Posterior vena cava (tissue), 2 donors: ENCODE measurements around the gene TDO2. TPM values are rescaled to one million over a fixed set of nuclear protein-coding genes. Genes with fewer than 3 reads are reported as not detected.
"Not testable (repeated sequence)": the region's sequence is repeated elsewhere in the genome, so short reads cannot be mapped to it uniquely, and the experiment has no call there.

Source experiments
- DNase-seq: peaks from one replicate; pipeline ENCODE4 v3.0.0-alpha.2; 2020; ENCODE audit warnings: low spot score
- intact Hi-C, 2 donors: fragments of 100-400 bp; cut with DNase I; formaldehyde crosslinking; loops; one replicate each; pipeline versions ENCODE4 v1.14.1 to v1.14.2; 2022 to 2023
- long read RNA-seq, 2 donors: library from polyadenylated mRNA; unstranded; transcript quantifications; one replicate each; pipeline ENCODE4 v2.0.0, GENCODE V29; 2020 to 2021
- total RNA-seq, 2 donors: library from RNA; stranded (reverse); fragmentation: NEBNext Ultra II Directional; extraction: Animal tissue kit (Norgen Biotek cat#: 25700); gene quantifications; one replicate each; pipeline ENCODE4 v1.2.1, GENCODE V29; 2021
- donor health status: DM: yes; HTN: yes; CAD: no.
- donor health status: DM: yes; HTN: yes; CAD: no.

The TDO2 gene
- total RNA-seq: under 1 TPM in 1 of 2 donors, not detected in 1; 0.37 TPM
- long read RNA-seq, donor 1, partial matches to known transcripts: 0 of 1 reads
- long read RNA-seq, donor 1, other reads (novel, unspliced or antisense): 0 of 1 reads
- long read RNA-seq, donor 2: 0 reads

DNA sequence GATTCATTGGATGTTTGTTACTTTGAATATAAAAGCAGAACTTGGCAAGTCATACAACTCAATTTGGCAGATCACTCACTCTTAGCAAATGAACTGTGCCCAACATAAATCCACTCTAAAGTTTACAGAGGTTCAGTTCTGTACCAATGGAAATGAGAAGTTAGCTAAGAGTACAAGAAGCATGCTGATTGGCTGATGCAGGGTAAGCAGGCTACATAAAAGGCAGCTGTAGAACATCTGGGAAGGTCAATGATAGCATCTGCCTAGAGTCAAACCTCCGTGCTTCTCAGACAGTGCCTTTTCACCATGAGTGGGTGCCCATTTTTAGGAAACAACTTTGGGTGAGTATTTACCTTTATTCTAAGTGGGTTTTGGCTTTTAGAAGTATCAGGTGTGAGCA lies at the start of gene TDO2:
TSS of gene TDO2 (plus strand) at position 244 of the 400 bp plus-strand sequence. CDS start at position 307, 63 bp downstream.
- DNase-seq: no peak
- intact Hi-C loops: no loop called here

DNA sequence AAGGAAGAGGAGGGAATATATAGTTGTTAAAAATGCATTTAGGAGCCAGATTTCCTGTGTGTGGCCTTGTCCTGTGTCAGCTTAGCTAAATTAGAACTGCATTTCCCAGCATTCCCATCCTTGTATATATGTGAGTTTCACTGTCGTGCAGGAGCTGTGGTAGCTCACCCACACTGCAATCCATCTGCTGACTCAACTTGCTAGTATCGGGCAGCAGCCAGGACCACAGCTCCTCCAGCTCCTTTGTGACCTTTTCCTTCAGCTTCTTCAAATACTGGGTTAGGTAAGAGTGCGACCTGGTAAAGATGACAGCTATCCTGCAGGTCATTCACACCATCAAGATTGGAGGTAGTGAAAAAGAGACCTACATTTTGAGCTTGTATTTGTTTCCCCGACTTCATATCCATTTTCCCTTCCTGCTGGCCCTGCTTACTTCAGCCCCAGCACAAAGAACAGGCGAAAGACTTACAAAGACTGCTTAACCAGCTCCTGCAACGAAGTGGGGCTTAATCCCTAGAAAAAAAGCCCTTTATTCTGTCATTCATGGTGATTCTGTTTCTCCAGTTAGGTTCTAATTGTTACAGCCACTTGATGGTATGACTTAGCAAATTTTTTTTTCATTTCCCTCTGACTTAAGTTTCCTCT lies 48.8 kb upstream of the TDO2 start:
- intact Hi-C loops: loop anchor here in 1 of 2 donors (10.0 kb wide), 1 partner anchor 1860 kb away; no protein-coding TSS in a partner anchor
- DNase-seq: no peak

DNA sequence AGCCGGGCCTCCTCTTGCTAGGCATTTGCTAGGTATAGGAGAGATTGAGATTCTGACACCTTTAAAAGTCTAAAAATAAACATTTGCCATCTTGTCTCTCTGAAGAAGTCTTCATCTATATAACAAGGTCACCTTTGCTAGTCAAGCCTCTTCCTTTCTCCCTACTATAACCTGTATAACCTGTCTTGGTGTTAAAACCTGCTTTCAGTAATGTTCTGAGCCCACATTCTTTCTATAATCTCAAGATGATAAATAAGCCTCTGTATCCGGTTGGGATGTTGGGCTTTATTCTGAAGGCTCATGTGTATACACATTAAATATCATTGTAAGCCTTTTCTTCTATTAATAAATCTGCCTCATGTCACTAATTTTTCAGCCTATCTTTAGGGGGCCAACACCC lies 47.6 kb upstream of the TDO2 start:
- intact Hi-C loops: loop anchor here in 1 of 2 donors (10.0 kb wide), 1 partner anchor 1859 kb away; no protein-coding TSS in a partner anchor

DNA sequence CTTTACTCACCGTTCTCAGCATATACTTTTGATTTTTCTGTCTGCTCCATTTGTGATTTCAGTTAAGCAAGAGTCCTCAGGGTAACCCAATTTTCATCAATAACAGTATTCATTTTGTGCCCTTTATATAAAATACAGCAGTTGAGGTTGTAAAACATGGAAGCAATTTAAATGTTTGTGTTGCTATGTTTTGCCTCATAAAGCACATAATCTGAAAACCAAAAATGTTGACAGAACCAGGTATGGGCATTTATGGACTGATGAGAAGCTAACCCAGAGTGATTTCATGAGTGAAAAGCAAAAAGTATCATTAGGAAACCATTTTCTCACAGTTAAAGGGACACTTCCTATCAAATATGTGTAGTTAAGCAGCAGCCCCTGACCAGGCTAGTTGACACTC lies 37.3 kb upstream of the TDO2 start, which contains the start of gene ASIC5:
TSS of gene ASIC5 (minus strand) at position 101 of the 400 bp plus-strand sequence. CDS start at position 50, 51 bp downstream.
- intact Hi-C loops: no loop called here
- no peak for DNase-seq

More for the DNA sequence above, 47.6 kb upstream of the TDO2 start:
- DNase-seq: no peak

DNA sequence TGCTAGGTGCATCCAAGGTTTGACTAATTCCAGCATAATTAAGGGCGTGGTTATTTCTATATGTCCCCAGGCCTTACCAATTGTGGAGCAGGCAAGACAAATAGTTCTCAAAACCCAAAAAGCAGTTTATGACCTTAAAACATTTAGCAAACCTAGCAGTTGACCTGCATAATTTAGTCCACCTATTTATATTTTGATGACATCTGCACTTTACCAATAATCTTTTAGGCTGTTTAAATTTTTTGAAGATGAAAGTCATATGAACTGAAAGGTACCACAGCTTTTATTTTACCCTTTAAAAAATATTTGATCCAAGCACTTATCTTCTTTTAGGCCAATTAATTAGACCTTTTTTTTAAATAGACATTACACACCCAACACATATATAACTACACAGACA lies 27.6 kb upstream of the TDO2 start:
- no peak for DNase-seq

DNA sequence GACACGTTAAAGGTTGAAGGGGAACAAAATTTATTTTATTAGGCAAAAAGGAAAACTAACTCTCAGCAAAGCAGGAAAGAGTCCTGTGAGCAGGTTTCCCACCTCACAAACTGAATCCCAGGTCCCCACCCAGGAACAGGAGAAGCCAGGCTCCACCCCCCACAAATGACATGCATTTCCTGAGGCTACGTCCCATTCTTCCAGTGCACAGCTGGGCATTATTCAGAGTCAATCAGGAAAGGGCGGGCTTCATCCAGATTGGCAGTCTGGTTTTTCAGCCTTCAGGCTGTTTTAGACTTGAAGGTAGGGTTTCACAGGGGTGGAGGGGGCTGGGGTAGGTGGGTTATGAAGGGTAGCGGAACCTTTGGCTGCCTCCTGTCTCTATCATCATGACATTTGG lies 25.5 kb upstream of the TDO2 start:
- intact Hi-C loops: no loop called here
- no peak for DNase-seq

More for the DNA sequence above, 27.6 kb upstream of the TDO2 start:
- intact Hi-C loops: no loop called here

DNA sequence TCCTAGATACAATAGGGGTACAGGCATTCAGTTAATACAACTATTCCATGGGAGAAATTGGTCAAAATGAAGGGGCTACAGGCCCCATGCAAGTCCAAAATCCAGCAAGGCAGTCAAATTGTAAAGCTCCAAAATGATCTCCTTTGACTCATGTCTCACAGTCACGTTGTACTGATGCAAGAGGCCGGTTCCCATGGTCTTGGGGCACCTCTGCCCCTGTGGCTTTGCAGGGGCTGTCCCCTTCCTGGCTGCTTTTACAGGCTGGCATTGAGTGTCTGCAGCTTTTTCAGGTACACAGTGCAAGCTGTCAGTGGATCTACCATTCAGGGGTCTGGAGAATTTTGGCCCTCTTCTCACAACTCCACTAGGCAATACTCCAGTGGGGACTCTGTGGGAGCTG lies 24.9 kb upstream of the TDO2 start:
- intact Hi-C loops: no loop called here
- no peak for DNase-seq

DNA sequence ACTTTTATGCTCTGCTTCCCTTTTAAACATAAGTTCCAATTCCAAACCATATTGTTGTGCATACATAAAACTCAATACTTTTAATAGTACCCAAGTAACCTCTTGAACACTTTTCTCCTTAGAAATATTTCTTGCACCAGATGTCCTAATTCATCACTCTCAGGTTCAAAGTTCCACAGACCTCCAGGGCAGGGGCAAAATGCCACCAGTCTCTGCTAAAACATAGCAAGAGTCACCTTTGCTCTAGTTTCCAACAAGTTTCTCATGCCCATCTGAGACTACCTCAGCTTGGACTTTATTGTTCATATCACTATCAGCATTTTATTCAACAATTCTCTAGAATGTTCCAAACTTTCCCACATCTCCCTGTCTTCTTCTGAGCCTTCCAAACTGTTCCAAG lies 23.7 kb upstream of the TDO2 start:
- intact Hi-C loops: no loop called here

DNA sequence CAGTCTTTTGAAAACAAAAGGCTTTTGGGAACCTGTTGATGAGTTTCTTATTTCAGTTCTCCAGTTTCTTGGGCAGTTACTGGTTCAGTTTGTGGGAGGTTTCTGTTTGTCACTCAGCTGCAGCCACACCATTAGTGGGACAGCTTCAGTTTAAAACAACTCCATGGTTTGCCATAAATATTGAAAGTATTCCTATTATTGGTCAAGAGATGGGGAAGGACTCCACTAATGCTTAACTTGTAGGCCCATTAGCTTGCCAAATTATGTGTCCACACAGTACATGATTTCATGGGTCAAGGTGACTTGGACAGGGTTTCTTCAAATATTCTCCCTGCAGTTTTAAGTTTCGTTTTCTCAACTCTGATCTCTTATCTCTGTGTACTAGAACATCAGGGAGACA lies 21.9 kb upstream of the TDO2 start:
- intact Hi-C loops: no loop called here
- DNase-seq: no peak

More for the DNA sequence above, 23.7 kb upstream of the TDO2 start:
- no peak for DNase-seq

DNA sequence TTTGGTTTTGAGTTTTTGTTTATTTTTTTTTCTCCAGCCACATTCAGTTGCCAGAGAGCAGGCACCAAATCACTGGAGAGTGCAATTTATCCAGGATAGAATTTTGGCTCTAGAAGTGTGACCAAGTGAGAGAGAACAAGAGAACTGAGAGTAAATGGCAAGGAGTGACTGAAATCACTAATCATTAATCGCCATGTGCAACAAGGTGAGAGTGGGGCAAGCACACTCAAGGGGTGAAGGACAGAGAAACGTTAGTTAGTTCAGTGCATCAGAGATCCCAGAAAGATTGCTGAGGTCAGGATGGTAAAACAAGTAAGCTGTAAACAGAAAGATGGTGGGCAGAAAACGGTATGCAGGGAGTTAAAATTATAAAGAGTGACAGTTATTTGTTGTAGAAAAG lies 19.6 kb upstream of the TDO2 start:
- DNase-seq: no peak
- intact Hi-C loops: no loop called here

DNA sequence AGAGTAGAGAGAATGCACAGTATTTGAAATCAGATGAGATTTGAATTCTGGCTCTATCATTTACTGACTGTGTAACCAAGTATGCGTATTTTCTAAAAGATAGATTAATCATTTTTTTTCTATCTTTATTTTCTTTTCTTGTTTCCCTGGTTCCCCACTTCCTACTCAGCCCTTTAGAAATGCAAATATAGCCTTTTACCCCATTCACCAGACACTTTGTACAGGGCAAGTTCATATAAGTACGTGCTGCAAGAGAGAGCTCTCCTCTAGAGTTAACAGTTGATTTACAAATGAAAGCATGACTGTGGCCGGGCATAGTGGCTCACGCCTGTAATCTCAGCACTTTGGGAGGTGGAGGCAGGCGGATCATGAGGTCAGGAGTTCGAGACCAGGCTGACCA lies 17.8 kb upstream of the TDO2 start:
- no peak for DNase-seq
- intact Hi-C loops: no loop called here

DNA sequence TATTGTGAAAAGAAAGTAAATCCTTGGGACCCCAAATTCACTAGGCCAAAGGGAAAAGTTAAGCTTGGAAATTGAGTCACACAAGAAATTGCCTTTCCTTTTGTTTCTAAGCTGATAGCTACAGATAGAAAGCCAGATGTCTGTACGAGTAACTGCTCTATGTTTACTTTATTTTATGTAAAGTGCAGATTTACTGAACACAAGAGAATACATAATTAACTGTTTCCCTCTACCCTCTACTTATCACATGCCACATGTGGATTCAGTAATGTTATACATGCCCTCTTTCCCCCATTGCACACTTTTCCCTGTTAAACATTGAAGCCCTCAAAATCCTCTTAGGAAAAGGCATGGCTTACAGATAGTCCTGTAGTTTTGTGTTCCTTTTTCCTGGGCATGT lies 16.5 kb upstream of the TDO2 start:
- DNase-seq: no peak

DNA sequence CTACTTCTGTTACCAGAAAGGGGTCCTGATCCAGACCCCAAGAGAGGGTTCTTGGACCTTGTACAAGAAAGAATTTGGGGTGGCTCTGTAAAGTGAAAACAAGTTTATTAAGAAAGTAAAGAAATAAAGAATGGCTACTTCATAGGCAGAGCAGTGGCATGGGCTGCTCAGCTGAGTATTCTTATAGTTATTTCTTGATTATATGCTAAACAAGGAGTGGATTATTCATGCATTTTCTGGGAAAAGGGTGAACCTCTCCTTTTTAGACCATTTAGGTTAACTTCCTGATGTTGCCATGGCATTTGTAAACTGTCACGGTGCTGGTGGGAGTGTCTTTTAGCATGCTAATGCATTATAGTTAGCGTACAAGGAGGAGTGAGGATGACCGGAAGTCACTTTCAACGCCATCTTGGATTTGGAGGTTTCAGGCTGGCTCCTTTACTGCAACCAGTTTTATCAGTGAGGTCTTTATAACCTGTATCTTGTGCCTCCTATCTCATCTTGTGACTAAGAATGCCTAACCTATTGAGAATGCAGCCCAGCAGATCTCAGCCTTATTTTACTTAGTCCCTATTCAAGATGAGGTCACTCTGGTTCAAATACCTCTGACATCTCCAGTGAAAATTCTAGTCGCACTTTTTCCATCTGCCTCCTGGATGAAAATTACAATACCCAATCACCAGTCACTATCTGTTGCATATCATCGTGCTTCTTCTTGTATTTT lies 15.5 kb upstream of the TDO2 start:
- DNase-seq: no peak
- intact Hi-C loops: no loop called here

More for the DNA sequence above, 16.5 kb upstream of the TDO2 start:
- intact Hi-C loops: no loop called here

DNA sequence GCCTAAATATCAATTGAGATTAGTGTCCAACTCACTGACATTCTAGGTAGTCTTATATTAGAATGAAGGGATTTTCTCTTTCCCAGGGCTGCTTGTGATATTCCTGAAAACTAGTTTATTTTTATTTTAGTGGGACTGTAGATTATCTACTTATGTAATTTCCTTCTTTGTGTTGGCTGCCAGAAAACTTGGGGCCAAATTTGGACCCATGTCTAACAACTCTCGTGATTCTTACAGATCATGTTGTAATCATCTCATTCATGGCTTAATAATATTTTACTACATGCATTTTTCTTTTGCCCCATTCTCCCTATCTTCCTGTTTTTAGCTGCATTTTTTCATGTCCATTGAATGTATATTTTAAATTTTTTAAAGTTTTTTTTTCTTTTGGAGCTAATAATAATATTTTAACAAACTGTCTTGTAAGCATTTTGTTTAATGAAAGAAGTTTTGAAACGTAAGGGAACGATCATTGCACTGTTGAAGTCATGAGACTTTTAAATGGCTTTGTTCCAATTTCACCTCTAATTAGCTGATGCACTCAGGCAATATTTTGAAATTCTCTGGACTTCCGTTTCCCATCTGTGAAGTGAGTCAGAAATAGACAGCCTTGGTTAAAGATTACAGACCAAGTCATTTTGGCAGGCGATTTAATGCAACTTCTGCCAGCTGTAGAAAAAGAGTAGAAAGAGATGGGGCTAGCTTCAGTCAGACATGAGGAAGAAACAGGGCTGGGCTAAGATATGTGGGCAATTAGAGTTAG lies 14.3 kb upstream of the TDO2 start:
- no peak for DNase-seq
- intact Hi-C loops: no loop called here

DNA sequence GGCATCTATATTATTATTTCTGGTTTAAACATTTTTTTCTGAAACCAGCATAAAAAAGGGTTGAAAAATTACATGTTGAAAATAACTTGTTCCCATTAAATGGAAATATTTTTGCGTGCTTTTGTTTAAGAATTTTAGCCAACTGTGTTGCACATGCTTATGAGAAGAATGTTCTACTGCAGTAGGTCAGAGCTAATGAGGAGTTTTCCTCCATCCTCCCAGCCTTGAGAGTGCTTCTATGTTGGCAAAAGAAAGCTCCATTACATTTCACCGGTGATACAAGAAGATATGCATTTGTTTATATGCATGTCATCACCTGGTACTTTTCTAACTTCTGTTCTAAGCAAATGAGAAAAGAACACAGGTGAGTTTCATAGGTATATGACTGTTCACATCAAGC lies 13.6 kb upstream of the TDO2 start:
- DNase-seq: no peak
- intact Hi-C loops: no loop called here

DNA sequence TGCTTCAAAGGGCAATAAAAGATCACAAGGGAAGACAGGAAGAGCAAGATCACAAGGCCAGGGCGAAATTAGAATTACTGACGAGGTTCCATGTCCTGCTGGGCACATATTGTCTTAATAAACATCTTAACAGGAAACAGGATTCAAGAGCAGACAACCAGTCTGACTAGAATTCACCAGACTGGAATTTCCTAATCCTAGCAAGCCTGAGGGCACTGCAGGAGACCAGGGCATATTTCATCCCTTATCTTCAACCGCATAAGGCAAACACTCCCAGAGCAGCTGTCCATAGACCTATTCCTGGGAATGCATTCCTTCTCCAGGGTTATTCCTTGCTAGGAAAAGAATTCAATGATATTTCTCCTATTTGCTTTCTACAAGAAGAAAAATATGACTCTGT lies 12.4 kb upstream of the TDO2 start:
- intact Hi-C loops: no loop called here
- no peak for DNase-seq

DNA sequence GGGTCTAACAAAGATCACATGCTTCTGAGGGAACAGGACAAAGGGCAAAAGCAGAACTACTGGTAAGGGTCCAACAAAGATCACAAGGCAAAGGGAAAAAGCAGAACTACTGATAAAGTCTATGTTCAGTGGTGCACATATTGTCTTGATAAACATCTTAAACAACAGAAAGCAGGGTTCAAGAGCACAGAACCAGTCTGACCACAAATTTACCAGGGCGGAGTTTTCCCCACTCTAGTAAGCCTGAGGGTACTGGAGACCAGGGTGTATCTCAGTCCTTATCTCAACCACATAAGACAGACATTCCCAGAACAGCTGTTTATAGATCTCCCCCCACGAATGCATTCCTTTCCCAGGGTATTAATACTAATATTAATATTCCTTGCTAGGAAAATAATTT lies 5.1 kb upstream of the TDO2 start:
- intact Hi-C loops, DNase-seq: not testable (repeated sequence)

DNA sequence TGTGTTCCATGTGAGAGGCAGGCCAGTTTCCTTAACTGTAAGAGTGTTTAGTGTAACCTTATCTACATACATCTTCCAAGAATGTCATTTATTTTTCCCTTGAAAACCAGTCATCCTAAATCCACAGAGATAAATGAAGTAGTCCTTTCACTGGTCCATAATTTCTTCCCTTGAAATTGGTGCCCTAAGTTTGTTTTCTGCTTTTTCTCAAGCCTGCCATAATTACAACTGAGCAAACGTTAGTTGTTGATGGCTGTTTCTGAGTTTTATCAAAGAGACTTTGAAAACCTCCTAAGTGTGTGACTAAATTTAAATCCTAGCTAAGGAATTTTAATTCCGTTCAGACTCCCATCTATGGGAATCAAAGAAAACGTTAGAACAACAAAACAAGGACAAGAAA lies 3.6 kb upstream of the TDO2 start:
- no peak for DNase-seq
- intact Hi-C loops: no loop called here

DNA sequence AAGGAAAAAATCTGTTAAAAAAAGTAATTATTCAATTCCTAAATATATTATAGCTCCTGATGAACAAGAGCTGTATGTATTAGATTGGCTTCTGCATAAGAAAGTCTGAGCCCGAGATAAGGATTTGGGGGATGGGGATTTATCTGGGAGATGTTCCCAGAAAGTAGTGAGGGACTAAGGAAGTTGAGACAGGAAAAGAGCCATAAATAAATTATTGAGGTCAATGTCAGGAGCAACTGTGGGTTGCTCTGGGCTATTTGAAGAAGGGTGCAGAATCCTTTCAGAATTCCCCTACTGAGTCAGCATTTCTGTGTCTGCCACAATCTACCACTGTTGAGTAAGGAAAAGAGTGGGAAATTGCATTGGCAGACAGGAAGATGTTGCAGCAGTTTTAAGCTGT lies 3.1 kb upstream of the TDO2 start:
- no peak for DNase-seq
- intact Hi-C loops: no loop called here

DNA sequence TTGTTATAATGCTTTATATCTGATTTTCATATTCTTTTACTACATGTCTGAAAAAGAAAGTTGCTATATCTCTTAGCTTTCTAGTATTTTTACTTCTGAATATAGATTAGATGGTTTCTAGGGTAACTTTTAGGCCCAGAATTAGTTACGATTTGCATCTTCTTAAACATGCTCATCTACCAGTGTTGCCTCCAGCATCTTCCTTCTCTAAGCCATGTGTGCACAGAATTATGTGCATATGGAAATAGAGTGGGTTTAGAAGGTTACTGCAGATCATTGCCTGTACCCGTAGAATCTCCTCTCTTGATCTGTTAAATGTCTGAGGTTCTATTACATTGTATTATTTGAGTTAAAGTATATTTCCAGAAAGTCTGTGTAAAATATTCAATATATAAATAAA lies 2.5 kb upstream of the TDO2 start:
- intact Hi-C loops: no loop called here
- no peak for DNase-seq
